Right renal cortex interstitium (tissue), 3 donors: ENCODE data around the gene HSF4. TPM values are rescaled to one million over a fixed set of nuclear protein-coding genes. Genes with fewer than 3 reads are reported as not detected.

Experiments used
- DNase-seq, 3 donors: peaks; one replicate each; pipeline ENCODE4 v3.0.0-alpha.2; 2013; ENCODE audit warnings: low read depth in 3 of 3, low spot score in 2 of 3
- polyA plus RNA-seq, 3 donors: library from polyadenylated mRNA; unstranded; fragments of 120-200 nt; gene quantifications; one replicate each; pipeline ENCODE4 v1.2.1, GENCODE V29; 2013; ENCODE audit not compliant: insufficient read length in 3 of 3

The HSF4 gene
- polyA plus RNA-seq, 3 donors = 1.1 to 1.3 (median 1.2) TPM

DNA sequence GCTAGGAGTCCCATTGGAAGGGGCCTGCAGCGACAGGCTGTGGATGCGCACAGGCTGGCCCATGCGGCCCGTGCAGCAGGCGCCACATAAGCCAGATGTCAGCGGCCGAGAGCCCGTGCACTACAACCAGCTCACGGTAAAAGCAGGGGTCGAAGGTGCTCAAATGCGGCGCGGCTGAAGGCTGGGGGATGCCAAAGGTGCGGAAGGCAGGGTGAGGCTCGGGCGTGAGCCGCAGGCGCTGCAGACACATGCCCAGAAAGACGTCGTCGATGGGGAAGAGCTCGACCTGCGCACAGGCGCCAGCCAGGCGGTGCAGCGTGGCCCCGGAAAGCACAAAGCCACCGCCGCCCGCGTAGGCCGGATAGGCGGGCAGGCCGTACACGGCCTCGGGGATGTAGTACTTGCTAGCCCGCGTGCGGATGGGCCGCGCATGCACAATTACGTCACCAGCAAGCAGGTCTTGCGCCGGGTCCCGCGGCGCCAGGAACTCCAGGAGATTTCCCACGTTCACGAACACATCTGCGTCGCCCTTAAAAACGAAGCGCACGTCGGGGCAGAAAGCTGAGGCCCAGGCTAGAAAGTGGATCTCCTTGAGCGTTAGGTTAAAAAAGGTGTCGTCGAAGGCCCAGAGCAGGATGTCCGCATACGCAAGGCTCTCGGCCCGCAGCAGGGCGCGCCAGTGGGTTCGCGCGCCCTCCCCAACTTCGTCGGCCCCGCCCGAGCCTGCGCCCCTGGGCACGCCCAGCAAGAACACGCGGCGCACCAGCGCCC is 15.1 kb upstream of the HSF4 start:
- DNase-seq = no peak

DNA sequence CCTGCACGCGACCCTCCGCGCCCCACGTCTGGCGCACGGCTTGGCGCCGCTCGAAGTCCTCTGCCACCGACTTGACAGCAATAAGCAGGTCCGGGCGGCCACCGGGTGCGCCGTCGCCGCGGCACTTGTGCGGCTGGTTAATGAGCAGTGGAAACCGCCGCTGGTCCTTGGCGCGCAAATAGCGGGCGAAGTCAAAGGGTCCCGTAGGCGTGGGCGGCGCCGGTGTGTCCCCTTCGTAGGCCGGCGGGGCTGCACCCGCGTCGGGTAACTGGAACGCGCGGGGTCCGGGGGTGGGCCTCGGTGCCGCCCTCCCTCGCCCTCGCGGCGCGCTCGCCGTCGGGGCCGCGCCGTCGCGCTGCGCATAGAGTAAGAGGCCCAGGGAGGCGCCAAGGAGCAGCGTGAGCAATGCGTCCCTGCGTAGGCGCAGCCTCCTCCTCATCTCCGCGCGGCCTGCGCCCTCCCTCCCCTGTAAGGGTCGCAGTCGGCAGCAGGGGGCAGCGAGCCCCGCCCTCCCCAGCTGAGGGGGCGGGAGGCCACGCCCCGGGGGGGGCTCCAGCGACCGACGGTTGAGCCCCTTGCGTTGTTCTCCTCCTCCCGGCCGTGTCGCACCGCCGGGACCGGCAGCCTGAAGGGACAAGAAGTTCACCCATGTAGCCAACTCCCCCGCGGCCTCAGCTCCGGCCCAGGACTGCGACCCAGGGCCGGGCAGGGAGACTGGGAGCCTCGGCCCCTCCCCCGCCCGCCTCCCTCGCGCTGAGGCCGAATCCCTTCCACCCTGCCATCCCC is 14.3 kb upstream of the HSF4 start:
- no peak for DNase-seq

DNA sequence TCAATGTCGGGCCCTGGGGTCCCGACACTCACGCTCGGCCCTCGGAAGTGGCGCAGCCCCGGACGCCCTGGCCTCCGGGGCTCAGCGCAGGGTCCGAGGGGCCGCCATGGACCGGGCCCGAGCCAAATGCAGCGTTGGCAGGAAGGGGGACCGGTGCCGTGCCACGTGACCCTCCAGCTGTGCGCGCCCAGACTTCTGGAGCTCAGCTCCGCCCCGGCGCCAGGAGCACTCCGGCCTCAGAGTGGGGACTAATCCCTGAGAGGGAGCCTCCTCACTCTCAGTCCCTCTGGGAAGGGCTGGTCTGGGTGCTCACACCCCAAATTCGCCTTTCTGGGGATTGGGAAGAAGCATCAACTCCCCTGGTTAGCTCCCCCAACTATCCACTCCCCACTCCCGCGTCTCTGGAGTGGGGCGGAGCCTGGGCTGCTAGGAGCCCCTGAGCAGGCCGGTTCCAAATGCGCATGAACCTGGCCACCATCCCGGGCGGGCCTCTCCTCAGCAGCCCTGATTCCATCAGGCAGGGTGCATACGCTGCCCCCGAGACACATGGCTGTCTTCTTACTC is 13.6 kb upstream of the HSF4 start, which contains the start of gene B3GNT9:
TSS of gene B3GNT9 (minus strand) at position 166 of the 564 bp plus-strand sequence. CDS start 513 bp downstream, outside the sequence.
- DNase-seq = no peak

DNA sequence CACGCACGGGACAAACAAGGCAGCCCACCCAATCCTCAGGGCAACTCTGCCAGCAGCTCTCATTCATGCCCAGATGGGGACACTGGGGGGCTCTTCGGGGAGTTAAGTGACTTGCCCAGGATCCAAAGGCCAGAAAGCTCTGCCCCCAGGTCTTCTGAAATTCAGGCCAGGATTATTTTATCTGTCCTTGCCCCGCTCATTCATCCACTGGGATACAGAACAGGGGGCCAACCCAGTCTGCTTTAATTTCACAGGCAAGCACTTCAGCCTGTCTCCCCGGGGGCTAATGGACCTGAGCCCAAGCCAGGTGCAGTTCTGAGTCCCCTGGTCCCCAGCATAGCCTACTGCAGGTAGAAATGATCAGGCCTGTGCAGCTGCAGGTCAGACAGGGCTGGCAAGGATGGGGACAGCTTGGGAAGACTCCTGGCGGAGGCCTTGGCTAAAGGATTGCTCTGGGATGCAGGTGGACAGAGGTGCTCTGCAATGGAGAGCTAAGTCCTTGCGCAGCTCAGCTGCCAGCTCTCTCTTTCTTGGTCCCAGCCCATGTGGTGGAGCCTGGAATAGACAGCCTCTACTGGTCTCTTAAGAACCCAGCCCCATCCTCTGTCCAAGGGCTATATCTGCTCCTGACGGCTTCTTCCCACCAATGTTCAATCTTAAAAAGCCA is 13.0 kb upstream of the HSF4 start:
- DNase-seq = no peak

DNA sequence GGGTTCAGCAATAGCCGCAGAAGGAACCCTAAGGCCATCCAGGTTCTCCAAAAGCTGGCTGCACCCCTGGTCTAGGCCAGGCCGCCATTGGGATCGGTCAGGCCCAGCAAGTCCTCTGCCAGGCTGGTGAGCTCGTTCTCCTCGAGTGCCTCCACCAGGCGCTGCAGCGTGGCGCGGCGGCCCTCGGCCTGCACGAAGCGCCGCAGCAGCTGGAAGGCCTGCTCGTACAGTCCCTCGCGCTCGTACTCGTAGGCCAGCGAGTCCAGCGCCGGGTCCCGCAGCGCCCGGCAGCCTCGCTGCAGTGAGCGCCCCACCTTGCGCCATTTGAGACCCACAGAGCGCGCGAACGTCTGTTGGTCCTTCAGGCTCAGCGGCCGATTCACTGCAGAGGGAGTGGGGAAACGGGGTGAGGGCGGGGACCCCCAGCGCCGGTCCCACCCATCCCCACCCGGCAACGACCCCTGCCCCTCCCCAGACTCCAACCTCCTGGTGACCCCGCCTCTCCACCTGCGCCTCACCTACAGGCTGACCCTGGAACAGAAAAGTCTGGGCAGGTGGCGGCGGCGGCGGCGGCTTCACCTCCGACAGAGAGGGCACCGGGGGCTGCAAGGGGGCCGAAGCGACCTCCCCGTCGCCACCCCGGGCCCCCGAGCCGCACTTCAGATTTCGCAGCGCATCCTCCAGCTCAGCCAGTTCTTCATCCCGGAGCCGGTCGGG is 9.8 kb upstream of the HSF4 start:
- DNase-seq = no peak

DNA sequence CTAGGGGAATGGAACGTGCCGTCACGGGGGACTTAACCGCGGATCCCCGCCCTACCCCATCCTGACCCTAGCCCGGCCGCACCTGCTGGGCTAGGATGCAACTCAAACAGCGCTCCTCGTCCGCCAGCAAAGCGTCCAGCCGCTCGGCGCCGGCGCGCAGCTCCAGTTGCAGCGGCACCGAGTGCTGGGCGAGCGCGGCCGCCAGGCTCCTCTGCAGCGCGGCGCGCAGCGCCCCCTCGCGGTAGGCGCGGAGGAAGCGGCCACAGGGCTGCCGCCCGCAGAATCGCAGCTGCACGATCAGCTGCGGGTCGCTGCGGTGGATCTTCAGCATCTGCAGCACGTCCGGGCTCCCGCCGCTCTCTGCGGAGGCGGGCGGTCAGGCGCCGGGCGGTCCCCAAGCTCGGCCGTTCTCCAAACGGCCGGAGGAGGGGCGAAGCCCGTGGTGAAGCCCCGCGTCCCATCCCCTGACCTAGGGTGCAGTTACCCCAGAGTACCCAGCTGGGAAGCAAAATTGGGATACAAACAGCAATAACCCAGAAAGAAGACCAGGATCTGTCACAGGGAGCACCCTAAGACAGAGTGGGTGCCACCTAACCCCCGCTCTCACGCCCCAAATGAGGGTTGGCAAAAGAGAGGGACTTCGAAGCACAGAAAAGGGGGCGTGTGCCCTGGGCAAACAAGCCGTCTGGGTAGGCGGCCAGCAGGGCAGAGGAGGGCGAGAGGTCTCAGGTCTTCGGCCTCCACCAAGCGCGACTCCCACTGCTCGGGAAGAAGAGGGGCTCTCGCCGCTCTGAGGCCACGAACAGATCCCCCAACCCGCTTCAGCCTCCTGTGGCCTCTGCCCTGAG is 9.0 kb upstream of the HSF4 start:
- no peak for DNase-seq

DNA sequence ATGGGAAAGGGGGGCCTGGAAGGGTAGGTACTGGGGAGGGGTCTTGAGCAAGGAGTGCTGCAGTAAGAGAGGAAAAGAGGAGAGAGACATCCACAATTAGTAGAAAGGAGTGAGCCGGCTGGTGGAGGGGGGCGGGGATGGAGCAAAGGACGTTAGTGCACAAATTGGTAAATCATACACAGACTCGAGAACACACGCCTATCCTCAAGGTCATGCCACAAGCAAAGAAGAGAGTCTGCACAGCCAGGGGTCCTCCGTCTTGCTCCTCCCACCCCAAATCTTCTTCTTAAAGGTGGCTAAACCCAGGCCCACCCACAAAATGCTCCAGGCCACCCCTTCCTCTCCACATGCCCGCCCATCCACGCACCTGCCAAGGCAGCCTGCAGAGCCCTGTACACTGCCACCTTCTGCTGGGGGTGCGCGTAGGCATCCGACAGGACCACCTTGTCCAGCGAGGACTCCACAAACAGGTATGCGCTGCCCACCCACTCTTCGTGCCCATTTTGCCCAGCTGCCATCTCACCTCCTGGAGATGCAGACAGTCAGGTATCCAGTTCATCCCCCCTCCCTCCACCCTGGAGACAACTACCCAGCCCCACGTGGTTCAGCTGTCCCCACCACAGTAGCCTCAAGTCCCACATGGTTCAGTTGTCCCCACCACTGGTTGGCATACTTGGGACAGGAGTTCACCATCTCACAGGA is 8.3 kb upstream of the HSF4 start:
- DNase-seq = no peak

DNA sequence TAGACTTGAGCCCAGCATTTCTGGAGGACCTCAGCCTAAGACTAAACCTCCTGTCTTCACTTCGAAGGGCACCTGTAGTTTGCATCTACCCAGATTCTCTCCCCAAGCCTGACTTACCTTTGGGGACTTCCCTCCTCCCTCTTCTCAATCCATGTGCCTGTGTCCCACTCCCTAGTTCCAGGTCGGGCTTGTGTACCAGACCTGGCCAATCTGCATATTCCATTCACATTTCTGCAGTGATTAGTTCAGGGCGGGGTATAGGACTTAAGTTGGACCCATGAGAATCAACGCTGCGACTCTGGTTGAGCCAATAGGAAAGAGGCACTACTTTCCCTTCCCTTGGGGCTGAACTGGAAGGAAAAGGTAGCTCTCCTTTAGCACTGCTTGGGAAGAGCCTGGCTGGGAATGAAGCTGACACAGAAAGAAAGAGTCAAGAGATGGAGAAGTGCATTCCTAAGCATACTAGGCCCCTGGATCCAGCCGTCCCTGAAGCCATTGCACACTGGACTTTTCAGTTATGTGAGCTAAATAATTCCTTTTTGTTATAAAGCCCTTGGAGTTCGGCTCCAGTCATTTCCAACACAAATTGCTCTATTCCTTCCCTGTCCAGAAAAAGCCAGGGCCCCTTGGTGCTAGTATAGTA is 7.3 kb upstream of the HSF4 start:
- no peak for DNase-seq

DNA sequence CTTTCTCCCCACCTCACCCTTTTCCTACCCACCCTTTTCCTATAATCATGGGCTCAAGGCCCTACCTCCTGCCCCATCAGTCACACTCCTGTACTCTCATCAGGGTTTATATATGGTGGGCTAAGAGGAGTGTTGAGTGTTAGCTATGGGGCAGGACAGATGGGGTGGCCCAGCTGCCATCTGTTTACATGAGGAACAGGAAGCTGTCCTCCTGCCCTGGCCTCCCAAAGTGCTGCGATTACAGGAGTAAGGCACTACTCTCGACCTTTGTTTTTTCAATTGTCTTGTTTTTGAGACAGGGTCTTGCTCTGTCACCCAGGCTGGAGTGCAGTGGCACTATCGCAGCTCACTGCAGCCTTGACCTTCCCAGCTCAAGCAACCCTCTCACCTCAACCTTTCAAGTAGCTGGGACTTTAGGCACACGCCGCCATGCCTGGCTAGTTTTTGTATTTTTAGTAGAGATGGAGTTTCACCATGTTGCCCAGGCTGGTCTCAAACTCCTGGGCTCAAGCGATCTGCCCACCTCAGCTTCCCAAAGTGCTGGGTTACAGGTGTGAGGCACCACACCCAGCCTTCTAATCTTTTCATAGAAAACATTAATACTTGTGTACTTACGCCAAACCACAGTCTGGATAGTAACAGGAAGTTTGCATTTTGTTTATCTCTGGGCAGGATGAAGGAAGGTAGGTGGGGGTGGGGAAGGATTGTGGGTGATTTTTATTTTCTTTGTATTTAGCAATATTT is 6.5 kb upstream of the HSF4 start:
- DNase-seq = no peak

DNA sequence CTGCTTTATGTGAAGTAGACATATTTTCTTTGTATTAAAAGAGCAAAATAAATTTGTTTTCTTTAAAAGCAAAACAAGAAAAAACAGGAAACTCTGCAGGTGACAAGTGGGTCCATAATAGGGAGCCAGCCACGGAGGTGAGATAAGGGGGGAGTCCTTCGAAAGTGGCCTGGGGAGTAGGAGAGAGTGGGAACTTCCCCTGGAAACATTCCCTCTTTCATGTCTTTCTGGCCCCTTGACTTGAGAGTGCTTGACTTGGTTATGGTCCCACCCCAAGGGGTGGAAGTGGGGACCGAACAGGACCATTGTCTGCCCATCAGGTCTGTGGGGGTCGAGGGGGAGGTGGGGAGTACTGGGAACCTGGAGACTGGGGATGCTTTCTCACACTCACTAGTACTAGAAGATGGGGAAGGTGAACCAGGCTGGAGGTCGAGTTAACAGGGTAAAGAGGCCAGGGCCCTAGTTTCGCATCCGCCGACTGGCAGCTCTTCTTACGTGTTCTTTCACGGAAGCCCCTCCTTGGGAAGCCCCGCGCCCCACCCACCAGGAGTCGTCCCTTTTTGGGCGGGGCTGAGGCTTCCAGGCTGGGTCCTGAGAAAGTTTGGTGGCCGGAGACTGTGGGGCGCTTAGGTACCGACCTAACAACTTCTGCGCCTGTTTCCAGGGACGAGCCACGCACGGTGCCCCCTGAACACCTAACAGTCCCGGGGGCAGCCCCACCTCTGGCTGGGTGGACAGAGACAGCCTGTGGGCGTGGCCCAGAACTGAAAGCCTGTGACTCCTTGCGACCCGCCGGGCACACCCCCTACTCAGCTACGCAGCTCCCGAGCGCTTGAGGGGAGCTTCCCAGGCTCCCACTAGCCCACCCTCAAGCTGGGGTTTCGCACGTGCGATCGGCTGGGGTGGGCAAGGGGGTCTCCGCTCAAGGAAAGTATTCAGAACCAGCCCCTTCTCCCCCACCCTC is 5.6 kb upstream of the HSF4 start:
- DNase-seq = no peak

DNA sequence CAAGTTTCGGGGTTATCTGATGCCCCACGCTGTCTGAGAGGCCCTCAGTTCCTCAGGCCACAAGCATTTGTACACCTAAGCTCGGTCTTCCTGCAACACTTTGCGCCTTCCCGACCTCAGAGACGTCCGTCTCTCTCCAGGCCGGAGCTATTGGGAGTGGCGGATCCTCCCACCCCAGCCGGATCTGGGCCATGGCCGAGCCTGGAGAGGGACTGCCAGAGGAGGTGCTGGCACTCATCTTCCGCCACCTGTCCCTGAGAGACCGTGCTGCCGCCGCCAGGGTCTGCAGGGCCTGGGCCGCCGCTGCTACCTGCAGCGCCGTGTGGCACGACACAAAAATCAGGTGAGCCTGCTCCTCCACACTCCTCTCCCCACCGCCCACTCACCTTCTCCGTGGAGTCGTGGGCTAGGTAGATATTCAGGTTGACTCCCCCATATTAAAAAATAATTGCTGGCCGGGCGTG is 2.9 kb upstream of the HSF4 start:
- no peak for DNase-seq

DNA sequence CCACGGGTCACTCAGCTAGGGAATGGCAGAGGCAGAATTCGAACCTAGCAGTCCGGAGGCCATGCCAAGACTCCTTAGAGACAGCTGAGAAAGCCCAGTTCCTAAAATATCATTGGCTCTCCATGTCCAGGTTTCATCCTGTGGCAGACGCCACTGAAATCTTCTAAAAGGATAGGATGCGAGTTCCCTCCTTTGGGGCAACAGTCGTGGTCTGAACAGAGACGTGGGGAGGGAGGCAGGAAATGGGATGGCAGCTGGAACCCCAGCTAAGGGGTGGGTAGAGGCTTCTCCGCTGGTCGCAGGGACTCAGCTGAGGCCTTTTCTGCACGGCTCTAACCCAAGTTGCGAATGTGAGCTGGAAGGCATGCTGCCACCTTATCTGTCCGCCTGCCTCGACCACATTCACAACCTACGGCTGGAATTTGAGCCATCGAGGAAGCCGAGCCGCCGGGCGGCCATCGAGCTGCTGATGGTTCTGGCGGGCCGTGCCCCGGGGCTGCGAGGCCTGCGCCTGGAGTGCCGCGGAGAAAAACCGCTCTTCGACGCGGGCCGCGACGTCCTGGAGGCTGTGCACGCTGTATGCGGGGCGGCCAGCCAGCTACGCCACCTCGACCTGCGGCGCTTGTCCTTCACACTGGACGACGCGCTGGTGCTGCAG is 1.9 kb upstream of the HSF4 start:
- DNase-seq = no peak

DNA sequence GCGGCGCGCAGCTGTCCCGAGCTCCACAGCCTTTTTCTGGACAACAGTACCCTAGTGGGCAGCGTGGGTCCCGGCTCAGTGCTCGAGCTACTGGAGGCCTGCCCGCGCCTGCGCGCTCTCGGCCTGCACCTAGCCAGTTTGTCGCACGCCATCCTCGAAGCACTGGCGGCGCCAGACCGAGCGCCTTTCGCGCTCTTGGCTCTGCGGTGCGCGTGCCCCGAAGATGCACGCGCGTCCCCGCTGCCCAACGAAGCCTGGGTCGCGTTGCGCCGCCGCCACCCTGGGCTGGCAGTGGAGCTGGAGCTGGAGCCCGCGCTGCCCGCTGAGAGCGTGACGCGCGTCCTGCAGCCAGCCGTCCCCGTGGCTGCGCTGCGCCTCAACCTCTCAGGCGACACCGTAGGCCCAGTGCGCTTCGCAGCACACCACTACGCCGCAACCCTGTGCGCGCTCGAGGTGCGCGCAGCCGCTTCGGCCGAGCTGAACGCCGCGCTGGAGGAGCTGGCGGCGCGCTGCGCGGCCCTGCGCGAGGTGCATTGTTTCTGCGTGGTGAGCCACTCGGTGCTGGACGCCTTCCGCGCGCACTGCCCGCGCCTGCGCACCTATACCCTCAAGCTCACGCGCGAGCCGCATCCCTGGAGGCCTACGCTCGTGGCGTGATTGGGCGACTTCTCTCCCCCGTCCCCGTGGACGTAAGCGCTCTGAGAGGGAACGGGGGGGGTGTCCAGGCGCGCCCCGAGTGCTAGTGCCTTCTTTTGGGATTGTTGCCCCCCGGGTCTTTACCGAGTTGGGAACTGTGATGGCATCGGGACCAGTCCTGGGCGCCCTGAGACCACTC is 1.2 kb upstream of the HSF4 start:
- no peak for DNase-seq

DNA sequence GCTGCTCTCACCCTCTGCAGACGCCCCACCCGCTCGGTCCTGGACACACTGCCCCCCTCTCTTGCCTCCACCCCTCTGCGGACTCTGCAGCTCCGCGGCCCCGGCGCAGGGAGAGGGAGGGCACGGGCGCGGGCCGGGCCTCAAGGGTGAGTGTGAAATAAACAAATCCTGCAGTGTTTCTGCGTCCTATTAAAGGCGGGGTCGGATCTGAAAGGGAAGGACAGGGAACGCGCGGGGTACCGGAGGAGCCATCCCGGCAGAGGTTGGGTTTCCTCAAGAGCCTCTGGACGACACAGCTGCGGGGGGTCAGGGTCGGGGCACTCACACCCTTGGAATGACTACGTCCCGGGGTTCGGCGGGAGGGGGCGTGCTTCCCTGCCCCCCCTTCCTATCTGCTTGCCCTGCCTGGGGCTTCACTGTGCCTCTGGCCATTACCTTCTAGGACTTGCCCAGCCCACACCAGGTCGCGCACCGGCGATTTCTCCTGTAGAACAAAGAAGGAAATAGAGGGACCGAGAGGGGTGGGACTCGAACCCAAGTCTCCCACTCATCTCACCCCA is 466 bp upstream of the HSF4 start:
- no peak for DNase-seq
